GM18505 (cell line): ENCODE results near the gene IL9R.
"Not testable (repeated sequence)": the region's sequence is repeated elsewhere in the genome, so short reads cannot be mapped to it uniquely, and the experiment has no call there.

Source experiments
- ATAC-seq: cut with Tn5 transposase; IDR thresholded peaks from one replicate; pipeline ENCODE4 v1.9.1; 2021; ENCODE audit not compliant: unreplicated experiment
- POLR2A ChIP-seq: IDR thresholded peaks from 4 replicates; pipeline ENCODE4 v1.6.1; 2011; ENCODE audit warnings: borderline replicate concordance; ENCODE audit not compliant: insufficient read depth, insufficient read length; ENCODE audit errors: extremely low read depth

The IL9R gene

GRCh38 chrX:155983326-155983725 lies 14.2 kb upstream of the IL9R start:
- TF ChIP-seq POLR2A, result no peak
- no peak for ATAC-seq

GRCh38 chrX:155985208-155985607 lies 12.3 kb upstream of the IL9R start:
- TF ChIP-seq POLR2A, result no peak
- ATAC-seq, result no peak

- ATAC-seq, result not testable (repeated sequence)
Observed at GRCh38 chrX:155986995-155987394, 10.5 kb upstream of the IL9R start.

DNA sequence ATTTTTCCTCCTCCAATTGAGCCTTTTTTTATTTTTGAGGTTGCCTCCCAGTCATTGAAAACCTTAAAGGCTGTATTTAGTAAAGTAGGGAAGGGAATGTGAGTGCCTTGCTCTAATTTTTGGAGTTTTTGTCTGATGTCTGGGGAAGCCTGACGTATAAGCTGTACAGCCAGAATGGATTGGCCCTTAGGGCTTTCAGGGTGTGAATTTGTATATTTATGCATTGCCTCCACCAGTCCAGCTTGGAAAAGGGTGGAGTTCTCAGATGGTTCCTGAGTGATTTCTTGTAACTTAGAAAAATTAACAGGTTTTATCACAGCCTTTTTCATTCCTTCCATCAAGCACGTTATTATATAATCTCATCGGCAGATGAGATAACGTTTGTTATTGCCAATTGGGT lies 8.6 kb upstream of the IL9R start:
- TF ChIP-seq POLR2A, result no peak
- ATAC-seq, result no peak

DNA sequence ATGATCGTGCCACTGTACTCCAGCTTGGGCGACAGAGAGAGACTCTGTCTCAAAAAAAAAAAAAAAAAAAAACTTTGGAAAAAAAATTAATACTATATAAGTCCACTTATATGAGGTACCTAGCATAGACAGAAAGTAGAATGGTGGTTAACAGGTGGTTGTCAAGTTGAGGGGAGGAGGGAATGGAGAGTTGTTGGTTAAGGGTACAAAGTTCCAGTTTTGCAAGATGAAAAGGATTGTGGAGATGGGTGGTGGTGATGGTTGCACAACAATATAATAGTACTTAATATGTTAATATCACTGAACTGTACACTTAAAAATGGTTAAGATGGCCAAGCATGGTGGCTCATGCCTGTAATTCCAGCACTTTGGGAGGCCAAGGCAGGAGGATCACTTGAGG lies 4.1 kb upstream of the IL9R start:
- no peak for TF ChIP-seq POLR2A
- ATAC-seq, result no peak

- ATAC-seq, result no peak
- no peak for TF ChIP-seq POLR2A
Observed at GRCh38 chrX:155995321-155995875, 2.1 kb upstream of the IL9R start.

DNA sequence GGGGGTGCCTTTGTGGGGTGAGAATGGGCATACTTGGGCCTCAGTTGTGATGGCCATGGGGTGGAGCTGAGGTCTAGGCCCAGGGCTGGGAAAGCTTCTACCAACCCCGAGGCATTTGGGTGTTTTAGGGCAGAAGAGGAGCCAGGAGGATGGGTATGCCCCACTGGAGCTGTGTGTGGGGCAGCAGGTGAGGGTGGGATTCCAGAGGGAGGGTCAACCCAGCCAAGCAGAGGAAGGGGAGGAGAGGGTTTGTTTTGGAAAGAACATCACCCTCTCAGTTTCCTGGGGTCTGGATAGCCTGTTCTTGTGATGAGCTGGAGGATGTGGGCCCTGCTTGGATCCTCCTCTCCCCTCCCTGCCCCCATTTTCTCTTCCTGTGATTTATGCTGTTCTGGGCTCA lies 620 bp downstream of the IL9R start:
- ATAC-seq, result no peak
- no peak for TF ChIP-seq POLR2A

GRCh38 chrX:155998761-155999510 lies 1.4 kb downstream of the IL9R start:
- no peak for ATAC-seq

DNA sequence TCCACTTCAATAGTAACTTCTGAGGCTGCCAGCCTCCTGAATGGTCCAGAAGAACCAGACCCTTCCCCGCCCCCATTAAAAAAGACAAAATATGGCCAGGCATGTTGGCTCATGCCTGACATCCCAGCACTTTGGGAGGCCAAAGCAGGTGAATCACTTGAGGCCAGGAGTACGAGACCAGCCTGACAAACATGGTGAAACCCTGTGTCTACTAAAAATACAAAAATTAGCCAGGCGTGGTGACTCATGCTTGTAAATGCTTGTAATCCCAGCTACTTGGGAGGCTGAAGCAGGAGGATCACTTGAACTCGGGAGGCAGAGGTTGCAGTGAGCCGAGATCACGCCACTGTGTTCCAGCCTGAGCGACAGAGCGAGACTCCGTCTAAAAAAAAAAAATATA lies 2.3 kb downstream of the IL9R start:
- ATAC-seq, result not testable (repeated sequence)

More at GRCh38 chrX:155998761-155999510, 1.4 kb downstream of the IL9R start:
- TF ChIP-seq POLR2A, result no peak

GRCh38 chrX:156000361-156000926 lies 2.9 kb downstream of the IL9R start:
- no peak for ATAC-seq
- no peak for TF ChIP-seq POLR2A

DNA sequence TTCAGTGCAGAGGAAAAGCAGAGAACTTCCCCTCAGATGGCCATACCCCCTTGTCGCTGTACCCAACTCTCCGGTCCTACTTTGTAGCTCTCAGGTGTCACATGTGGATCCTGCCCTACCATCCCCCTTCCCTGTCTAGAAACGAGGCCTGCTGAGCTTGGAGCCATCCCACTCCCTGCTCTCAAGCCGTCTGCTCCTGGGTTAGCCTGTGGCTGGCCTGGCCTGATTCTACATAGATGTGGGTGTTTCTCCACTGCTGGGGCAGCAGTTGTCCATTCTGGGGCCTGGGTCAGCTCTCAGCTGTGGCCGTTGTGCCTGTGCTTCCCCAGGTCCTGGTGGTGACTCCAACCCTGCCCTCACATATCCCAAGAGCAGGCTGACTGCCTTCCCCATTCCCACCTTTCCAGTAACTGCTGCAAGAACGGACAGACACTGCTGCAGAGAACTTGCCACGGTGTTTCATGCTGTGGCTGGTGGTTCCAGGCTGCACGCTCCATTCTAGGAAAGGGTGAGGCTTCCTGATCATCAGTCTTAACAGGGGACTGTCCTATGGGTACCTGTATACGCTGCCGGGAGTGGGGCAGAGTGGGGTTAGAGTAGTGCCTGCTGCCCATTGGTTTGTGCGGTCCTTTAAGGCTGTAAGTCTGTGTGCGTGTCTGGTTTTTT lies 3.6 kb downstream of the IL9R start:
- ATAC-seq, result no peak

GRCh38 chrX:156001667-156002021 lies 4.1 kb downstream of the IL9R start:
- no peak for TF ChIP-seq POLR2A
- ATAC-seq, result no peak

More for the DNA sequence above, 3.6 kb downstream of the IL9R start:
- no peak for TF ChIP-seq POLR2A

DNA sequence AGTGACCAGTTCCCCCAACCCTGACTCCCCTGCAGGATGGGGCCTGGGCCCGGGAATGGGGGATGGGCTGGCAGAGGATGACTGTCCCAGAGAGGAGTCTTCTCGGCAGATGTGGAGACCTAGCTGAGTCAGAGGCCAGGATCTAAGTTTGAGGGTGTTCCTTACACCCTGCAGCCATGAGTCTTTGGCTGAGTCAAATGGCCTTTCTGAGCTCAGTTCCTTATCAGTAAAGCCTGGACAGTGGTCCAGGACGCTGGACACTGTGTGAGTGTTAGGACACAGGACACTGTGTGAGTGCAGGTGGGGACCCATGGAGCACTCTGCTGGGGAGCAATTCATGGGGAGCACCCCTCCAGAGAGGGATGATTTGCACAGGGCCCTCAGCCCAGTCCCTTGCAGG lies 5.0 kb downstream of the IL9R start:
- no peak for ATAC-seq
- TF ChIP-seq POLR2A, result no peak
